GM12873 (cell line): ENCODE results near the gene RXRG.

Source experiments
- TF ChIP-seq, protein P1 (sequence below): IDR thresholded peaks from 2 replicates; pipeline ENCODE4 v1.5.1; 2012; ENCODE audit warnings: low read depth, mild to moderate bottlenecking, moderate library complexity, low read length, control low read depth; ENCODE audit not compliant: insufficient read depth; ENCODE audit errors: missing control alignments

The RXRG gene

DNA sequence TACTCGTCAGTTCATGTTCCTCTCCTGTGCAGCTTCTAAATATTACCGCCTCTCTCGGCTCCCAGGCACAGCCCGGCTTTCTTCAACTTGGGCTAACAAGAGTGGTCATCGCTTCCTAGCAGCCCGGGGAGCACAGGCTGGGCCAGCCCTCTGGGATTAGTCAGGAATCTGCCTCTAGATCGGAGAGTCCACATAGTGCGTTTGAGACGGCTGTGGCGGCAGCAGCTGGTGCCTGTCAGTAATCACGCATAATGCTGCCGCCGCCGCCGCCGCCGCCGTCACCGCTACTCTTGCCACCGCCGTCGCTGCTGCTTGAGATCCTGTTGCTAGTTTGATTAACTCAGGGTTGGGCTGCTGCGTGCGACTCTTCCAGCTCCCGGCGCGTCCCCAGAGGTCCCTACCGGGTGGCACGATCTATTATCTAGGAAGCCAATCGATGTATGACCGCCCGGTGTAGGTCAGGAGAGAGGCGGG is at the start of gene RXRG:
Gene RXRG (minus strand): TSS at position 230 of the 474 bp plus-strand sequence. CDS start 233 bp downstream, outside the sequence.
- TF ChIP-seq, protein P1, sequence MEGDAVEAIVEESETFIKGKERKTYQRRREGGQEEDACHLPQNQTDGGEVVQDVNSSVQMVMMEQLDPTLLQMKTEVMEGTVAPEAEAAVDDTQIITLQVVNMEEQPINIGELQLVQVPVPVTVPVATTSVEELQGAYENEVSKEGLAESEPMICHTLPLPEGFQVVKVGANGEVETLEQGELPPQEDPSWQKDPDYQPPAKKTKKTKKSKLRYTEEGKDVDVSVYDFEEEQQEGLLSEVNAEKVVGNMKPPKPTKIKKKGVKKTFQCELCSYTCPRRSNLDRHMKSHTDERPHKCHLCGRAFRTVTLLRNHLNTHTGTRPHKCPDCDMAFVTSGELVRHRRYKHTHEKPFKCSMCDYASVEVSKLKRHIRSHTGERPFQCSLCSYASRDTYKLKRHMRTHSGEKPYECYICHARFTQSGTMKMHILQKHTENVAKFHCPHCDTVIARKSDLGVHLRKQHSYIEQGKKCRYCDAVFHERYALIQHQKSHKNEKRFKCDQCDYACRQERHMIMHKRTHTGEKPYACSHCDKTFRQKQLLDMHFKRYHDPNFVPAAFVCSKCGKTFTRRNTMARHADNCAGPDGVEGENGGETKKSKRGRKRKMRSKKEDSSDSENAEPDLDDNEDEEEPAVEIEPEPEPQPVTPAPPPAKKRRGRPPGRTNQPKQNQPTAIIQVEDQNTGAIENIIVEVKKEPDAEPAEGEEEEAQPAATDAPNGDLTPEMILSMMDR: no peak

DNA sequence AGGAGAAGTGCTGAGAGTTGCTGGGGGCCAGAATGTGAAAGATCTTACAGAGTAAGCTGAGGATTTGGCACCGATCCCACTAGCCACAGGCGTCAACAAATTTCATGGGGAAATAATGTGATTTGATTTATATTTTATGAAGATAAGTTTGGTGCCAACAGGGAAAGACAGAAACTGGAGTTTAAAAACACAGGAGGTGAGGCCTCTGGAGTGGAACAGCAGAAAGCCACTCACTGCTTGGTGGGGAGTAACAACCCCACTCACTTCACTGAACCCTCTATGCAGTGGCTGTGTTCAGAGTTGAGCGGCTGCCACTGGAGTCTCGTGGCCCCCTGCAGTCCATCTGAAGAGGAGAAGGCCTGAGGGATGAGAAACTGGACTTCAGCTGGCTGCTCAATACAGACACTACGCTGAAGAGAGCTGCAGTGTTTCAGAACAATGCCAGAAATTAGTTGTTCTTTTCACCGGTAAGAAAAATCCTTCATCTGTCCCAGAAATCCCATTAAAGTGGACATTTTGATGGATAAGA is 48.0 kb upstream of the RXRG start:
- TF ChIP-seq, protein P1: no peak

GRCh38 chr1:165490175-165490574 is 45.2 kb upstream of the RXRG start:
- TF ChIP-seq, protein P1: no peak

DNA sequence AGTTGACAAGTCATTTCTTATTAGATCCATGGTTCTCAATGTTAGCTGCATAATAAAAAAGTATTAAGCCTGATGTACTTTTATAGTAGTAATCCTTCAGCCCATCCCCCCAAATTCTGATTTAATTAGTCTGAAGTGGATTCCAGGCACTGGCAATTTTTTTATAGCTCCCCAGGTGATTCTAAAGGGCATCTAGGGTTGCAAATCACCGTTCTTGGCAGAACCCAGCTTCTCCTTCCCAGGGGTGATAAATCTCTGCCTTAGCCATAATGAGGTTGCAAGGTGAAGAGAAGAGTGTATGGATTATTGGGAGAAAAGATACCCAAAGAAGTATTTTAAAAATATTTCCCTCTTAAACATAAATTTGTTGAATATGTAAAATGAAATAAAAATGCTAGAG is 43.0 kb upstream of the RXRG start:
- TF ChIP-seq, protein P1: no peak

DNA sequence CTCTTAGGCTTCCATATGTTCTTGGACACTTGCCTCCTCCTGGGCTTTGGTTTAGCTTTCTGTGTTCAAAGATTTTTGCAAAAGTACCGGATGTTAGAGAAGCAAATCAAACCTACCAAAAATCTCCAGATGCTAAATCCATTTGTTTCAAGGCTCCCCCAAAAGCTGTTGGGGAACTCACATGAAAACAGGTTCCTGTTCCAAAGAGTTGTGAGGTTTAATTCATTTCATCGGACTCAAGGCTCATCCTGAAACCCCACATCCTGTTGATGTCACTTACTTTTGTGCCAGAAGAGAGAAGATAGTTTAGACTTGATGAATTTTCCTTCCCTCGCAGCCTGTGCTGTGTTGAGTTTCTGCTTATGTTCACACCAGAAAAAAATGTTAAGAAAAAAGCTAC is 41.7 kb upstream of the RXRG start:
- TF ChIP-seq, protein P1: no peak

DNA sequence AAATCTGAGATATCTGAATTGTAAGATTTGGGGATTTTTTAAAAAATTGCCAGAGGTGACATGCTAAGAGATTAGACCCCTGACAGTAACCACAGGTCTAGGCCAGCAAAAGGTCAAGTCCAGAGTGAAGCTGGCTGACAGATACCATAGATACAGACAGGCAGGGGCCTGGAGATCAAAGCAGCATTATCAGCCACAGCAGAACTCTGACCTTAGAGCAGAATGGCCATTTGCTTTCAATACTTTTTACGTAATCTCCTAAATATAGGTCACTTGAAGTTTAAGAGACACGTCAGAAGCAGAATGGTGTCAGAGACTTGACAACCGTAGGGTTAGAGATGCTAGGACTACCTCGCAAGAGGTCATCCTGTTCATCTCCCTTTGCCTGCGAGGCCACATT is 40.8 kb upstream of the RXRG start:
- TF ChIP-seq, protein P1: no peak

- TF ChIP-seq, protein P1: no peak
Measured at GRCh38 chr1:165484532-165484931, 39.6 kb upstream of the RXRG start.
